COR-L47 (cell line): ENCODE measurements around the gene RPS6KA1.
"Not testable (repeated sequence)": the region's sequence is repeated elsewhere in the genome, so short reads cannot be mapped to it uniquely, and the experiment has no call there.

ENCODE experiments used
- DNase-seq: peaks from one replicate; lab custom pipeline; 2025; lab: John Stamatoyannopoulos, UW

The RPS6KA1 gene

DNA sequence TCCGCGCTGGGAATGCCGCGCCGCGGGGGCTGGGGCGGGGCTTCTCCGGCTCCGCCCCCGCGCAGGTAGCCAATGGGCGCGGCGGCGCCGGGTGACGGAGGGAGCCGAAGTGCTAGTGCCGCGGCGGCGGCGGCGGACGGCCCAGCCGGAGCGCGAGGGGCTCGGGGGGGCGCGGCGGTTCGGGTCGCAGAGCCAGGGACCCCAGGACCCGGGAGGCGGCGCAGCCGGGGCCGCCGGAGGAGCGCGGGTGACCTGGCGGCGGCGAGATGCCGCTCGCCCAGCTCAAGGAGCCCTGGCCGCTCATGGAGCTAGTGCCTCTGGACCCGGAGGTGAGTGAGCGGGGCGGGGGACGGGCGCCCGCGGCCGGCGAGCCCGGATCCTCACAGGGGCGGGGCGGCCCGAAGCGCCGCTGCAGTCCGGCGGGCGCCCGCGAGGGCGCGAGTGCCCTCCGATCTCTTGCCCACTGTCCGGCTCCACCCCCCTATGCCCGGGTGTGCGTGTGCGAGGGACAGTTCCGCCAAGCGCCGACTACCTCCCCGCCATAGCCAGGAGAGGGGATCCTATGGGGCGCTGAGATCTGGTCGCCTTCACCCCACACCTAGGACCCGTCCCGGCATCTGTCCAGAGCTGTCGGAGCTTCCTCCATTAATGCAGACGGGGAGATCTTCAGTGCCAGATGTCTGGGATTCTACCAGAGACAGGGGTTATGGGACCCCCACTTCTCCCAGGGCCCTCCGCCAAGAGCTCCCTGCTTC is at the start of gene RPS6KA1:
Gene RPS6KA1 (plus strand): TSS at position 107 of the 755 bp plus-strand sequence. CDS start 160 bp downstream, at position 267.
- DNase-seq: peak; percentile 54

DNA sequence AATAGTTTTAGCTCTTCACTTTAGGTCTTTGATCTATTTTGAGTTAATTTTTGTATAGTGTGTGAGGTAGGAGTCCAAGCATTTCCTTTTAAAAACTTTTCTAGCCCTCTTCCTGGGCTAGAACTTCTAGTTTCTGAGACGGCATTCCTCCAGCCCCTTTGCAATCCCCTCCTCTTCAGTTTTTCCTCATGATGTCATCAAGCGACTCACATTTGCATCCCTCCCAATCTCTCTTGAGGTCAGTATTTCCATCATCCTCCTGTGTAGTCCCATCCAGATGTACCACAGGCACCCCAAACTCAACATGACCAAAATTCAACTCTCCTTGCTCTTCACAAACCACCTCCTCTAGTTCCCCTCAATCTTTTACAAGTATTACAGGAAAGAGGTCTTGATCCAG is 46.6 kb upstream of the RPS6KA1 start:
- no peak for DNase-seq

DNA sequence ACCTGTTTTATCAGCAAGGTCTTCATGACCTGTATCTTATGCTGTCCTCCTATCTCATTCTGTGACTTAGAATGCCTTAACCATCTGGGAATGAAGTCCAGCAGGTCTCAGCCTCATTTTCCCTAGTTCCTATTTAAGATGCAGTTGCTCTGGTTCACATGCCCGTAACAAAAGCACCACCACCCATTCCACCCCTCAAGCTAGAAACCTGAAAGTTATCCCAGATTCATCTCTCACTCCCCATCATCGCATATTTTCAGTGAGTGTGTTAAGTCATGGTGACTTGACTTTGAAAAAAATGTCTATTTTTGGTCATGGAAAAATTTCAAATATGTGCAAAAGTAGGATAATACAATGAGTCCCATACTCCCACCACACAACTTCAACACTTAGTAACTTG is 45.6 kb upstream of the RPS6KA1 start:
- DNase-seq: no peak

DNA sequence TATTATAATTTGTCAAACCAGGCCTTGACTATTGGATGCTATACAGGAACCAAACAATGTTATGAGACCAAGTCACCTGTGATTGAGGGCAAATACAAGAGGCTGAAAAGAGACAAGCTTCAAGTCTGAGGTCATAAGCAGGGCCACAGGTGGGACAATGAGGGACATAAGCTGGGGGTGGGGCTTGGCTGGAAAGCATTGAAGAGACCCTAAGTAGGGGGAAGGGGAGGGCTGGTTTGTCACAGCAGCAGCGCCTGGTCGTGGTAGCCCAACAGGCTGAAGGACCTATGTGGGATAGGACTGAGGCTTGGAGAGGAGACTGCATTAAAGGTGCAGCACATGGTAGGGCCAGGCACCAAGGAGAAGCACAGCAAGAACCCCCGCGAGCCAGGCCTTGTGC is 39.4 kb upstream of the RPS6KA1 start:
- DNase-seq: no peak

DNA sequence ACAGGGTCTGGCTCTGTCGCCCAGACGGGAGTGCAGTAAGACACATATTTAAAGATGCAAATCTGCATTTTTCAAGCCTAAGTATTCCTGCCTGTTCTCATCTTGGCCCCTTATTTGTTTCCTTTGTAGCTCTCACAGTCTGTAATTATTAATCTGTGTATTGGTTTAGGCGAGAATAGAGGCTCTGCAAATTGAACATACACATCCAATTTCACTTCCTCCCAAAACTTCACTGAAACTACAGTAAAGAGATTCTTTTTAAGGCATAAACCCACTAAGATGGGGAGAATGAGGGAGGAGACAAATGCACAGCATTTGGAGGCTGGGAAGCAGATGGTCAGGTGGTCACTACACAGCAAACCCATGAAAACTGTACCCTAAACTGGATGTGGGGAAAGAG is 36.3 kb upstream of the RPS6KA1 start:
- DNase-seq: no peak

DNA sequence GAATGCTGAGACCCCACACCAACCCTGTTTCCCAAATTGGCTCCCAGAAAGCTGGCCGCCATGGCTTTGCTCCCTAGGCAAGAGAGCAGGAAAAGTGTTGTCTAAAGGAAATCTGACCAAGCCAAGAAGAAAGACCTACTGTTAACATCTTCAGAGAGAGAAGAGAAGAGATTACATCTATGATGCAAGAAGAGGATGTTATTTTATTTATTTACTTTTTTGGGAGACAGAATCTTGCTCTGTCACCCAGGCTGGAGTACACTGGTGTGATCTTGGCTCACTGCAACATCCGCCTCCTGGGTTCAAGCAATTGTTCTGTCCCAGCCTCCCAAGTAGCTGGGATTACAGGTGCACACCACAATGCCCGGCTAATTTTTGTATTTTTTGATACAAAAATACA is 35.6 kb upstream of the RPS6KA1 start:
- DNase-seq: no peak

DNA sequence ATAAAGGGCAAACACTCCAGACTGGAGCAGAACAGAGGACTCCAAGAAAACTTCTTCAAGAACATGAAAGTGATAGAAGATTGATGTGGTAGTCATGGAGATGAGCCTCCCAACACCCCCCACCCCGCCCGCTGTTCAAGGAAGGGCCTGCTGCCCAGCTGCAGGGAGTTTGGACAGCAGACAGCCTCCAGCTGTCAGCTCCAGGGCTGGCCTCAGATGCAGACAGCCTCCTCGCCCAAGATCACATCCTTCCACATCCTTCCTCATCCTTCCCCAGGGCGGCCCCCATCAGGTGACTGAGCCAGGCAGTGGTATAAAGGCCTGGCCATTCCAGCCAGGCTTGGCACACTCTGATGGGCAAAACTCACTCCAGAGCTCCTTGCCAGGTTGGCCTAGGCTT is 32.7 kb upstream of the RPS6KA1 start:
- no peak for DNase-seq

DNA sequence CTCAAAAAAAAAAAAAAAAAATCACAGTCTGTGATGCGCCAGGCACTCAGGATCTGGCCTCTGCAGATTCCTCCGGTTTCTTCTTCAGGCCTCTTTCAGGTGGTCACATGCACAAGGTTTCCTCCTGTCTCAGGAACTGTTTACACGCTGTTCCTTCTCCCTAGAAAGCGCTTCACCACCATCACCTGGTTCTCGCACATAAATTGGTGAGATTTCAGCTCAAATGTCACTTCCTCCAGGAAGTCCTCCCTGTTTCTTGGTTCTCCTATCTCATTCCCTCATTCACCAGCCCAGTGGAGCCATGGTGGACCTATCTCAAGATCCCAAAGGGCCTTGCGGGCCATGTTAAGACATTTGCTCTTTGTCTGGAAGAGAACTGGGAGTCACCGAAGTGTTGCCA is 30.7 kb upstream of the RPS6KA1 start:
- no peak for DNase-seq

DNA sequence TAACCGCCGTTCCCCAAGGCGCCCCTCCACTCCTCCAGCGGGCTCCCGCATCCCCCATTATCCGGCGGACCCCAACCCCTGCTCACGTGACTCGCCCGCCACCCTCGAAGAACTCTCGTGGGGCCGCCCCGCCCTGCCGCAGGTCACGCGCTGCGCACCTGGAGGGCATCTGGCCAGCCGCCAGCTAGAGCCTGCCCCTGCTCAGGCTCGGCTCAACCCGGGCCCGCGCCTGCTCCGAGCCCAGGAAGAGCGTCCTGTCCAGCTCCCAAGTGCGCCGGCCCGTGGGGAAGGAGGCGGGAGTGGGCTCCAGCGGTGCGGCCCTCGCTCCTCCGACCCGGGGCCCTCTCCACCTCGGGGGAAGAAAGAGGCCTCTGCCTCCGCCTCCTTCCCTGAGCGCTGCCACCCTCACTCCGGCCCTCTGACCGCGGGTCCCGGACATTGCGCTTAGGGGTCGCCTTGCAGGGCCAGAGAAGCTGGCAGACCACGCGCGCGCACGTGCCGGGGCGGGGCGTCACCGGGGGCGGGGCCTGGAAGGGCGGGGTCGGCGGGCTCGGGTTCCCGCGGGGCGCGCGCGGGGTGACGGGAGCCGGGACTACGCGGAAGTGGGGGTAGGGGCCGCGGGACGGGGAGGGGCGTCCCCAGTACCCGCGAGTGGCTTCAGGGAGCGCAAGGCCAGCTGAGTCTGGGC is 28.9 kb upstream of the RPS6KA1 start:
- peak; percentile 84 for DNase-seq

DNA sequence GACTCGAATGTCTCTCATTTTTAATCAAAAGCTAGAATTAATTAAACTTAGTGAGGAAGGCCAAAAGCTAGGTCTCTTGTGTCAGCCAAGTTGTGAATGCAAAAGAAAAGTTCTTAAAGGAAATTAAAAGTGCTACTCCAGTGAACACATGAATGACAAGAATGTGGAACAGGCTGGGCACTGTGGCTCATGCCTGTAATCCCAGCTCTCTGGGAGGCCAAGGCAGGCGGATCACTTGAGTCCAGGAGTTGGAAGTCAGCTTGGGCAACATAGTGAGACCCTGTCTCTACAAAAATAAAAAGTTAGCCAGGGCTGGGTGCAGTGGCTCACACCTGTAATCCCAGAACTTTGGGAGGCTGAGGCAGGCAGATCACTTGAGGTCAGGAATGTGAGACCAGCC is 18.9 kb upstream of the RPS6KA1 start:
- DNase-seq: not testable (repeated sequence)

DNA sequence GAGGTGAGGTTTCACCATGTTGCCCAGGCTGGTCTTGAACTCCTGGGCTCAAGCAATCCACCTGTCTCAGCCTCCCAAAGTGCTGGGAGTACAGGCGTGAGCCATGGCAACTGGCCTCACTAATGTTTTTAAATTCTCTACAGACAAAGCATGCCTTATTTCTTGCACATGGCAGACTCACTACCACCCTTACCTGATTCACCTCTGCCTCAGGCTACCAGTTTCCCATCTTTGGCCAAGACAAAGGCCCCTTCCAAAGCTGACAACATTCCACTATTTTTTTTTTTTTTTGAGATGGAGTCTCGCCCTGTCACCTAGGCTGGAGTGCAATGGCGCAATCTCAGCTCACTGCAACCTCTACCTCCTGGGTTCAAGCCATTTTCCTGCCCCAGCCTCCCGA is 13.7 kb upstream of the RPS6KA1 start:
- DNase-seq: not testable (repeated sequence)

DNA sequence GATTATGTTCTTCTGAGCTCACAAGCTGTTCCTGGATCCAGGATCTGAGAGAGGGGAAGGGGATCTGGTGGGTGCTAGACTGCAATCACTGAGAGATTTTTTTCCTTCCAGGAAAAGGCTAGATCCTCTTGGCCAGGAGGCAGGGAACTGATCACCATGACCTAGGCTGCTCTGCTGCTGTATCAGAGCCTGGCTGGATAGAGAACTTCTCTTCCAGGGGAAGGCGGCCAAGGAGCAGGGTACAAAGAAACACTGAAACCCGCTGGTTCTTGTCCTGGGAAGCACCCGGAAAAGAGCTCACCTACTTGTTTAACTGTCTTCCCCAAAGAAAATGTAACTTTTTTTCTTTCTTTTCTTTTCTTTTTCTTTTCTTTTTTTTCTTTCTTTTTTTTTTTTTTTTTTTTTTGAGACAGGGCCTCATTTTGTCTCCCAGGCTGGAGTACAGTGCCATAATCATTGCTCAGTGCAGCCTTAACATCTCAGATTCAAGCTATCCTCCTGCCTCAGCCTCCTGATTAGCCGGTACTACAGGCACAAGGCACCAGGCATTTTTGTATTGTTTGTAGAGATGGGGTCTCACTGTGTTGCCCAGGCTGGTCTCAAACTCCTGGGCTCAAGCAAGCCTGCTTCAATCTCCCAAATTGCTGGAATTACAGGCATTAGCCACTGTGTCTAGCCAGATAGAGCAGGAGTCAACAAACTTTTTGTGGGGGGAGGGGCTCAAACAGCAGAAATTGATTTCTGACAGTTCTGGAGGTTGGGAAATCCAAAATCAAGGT is 12.4 kb upstream of the RPS6KA1 start:
- no peak for DNase-seq

DNA sequence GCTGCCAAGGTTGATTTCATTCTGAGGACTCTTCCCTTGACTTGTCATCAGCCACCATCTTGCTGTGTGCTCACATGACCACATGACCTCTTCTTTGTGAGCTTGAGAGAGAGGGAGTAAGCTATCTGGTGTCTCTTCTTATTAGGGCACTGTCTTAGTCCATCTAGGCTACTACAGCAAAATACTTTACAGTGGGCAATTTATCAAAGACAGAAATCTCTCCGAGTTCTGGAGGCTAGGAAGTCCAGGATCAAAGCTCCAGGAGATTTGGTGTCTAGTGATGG is 11.9 kb upstream of the RPS6KA1 start:
- DNase-seq: no peak

DNA sequence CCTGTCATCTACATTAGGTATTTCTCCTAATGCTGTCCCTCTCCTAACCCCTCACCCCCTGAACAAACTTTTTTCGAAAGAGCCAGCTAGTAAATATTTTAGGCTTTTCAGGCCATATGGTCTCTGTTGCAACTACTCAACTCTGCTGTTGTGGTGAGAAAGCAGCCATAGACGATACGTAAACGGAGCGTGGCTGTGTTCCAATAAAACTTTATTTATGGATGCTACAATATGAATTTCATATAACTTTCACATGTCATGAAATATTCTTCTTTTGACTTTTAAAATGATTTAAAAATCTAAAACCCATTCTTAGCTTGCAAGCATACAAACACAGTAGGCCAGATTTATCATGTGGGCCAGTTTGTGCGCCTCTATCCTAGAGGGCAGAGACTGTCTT is 11.2 kb upstream of the RPS6KA1 start:
- no peak for DNase-seq

DNA sequence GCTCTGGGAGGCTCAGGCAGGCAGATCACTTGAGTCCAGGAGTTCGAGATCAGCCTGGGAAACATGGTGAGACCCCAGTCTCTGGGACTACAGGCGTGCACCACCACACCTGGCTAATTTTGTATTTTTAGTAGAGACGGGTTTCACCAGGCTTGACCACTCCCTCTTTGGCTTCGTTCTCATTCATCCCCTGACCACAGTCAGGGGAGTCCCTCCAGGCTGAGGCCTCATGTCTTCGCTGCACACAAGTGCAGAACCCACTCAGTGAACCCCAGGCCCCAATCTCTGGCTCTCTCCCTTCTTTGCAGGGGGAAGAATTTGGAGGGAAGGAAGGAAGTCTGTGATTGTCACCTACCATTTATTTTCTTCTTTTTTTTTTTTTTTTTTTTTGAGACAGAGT is 9.2 kb upstream of the RPS6KA1 start:
- no peak for DNase-seq

DNA sequence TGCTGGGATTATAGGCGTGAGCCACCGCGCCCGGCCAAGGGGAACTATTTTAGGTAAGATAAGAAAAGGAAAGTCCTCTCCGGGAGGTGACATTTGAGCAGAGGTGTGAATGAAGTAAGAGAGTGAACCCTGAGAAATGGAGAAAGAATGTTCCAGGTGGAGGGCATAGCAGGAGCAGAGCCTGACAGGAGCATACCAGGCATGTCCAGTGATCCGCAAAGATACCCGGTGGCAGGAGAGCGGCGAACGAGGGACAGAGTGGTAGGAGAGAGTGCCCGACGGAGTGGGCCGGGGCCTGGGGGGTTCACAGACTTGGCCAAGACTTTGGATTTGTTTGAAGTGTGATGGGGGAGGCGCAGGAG is 7.9 kb upstream of the RPS6KA1 start:
- no peak for DNase-seq

DNA sequence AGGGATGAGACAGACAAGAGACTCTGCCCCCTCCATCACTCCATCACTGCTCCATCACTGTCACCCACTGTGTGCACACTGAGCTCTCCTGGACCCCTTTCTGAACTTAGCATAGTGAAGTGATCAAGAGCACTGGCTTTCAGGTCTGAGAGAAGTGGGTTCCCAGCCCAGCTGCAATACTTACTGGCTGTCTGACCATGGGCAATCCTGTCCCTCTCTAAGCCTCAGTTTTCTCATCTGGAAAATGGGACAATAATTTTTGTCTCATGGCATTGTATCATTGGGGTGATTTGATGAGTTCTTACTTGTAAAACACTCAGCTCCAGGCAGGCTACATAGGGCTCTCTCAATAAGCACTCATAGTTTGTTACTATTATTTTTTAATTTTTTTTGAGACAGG is 7.5 kb upstream of the RPS6KA1 start:
- DNase-seq: no peak

DNA sequence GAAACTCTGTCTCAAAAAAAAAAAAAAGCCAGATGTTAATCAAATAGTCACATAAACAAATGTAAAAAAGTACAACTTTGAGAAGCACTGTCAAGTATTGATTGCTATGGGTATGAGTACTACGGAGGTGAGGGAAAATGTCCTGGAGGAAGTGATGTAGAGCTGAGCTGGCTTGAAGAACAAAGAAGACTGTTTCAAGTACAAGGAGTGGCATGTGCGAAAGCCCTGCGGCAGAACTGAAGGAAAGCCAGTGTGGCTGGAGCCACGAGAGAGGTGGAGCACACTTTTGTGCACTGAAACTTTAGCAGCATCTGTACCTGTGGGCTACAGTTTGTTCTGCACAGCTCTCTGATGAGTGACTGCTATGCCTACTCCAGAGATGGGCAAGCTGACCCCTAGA is 5.4 kb upstream of the RPS6KA1 start:
- DNase-seq: no peak

DNA sequence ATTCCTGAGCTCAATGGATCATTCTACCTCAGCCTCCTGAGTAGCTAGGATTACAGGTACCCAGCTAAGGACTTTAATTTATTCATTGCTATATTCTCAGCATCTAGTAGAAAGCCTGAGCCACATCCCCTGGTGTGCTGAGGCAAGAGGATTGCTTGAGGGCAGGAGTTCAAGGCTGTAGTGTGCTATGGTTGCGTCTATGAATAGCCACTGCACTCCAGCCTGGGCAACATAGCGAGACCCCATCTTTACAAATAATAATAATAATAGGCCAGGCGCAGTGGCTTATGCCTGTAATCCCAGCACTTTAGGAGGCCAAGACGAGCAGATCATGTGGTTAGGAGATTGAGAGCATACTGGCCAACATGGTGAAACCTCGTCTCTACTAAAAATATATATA is 3.3 kb upstream of the RPS6KA1 start:
- DNase-seq: no peak

DNA sequence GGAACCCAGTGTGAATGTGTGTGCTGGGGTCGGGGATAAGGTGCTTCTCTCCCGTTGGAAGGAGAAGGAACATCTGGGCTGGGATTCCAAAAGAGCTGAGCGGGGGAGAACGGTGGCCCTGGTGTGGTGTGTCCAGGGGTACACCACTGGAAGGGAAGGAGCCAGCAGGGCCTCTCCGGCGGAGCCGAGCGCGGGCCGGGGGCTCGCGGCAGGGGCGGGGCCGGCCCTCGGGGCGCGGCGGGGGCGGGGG is 231 bp upstream of the RPS6KA1 start:
- DNase-seq: no peak

DNA sequence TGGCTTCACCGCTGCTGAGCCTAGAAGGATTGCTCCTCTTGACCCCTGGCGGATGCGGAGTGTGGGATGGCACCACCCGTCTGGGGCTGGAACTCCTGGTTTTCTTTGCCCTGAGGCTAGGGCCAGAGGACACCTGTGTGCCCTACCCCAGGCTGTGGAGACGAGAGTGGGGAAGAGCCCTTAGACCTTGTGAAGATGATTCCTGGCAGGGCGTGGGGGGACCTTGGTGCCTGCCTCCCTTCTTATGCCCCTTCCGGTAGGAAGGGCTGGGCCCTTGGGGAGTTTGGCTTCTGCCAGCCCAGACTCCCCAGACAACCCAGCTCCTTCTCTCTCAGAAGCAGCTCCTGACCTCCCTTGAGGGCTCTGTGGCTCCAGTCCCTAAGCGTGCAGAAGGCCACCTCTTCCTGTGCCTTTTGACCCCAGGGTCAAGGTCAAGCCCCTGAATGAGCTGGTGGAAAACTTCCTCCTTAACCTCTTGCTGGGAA is 891 bp downstream of the RPS6KA1 start:
- DNase-seq: no peak

DNA sequence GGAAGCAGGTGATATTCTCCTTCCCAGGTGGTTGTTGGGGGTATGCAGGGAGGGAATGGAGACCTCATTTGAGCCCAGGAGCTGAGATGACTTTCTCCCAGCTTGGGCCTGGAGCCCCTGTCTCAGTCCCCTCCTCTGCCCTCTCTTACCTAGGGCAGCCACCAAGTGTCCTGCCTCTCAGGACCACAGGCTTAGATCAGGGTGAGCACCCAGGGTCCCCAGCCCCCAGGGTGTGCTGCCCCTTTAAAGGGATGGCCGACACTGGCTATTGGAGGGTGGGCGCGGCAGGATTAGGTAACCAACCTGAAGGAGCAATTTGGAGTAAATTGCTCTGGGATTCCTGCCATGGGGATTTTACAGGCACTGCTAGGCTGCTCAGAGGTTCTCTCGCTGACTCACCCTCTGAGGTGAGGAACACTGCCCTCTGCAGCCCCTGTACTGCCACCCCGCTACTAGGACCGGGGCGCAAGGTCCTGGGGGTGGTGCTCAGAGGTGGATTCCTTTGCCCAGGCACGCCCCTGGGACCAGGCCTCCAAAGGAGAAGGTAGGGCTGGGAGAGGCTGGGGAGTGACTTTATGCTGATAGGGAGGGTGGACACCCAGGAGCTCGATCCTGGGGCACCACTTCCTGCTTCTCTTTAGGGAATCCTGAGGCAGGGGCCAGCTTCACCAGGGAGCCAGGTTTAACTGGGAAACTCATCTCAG is 1.5 kb downstream of the RPS6KA1 start:
- peak; percentile 87 for DNase-seq

DNA sequence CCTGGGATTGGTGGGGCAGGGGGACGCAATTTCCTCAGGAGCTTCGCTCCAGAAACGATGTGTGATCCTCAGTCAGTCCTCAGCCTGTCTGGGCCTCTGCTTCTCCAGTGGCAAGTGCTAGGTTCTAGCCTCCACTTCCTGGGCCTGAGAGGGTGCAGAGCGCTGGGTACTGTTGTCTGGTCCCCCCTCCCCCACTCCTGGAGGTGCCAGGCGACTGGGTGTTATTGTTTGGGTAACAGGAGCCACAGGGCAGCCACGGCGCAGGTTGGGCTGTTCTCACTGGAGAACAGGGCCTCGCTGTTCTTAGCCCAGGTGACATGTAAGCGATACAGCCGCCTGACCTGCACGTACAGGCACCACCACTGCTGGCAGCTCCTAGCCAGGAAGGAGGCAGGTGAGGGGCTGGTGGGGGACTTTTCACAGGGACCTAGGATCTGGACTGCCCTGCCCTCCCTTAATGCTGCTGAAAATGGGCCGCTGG is 2.1 kb downstream of the RPS6KA1 start:
- DNase-seq: no peak
